SK-N-SH (cell line): ENCODE measurements around the gene PARP4. TPM values are rescaled to one million over a fixed set of nuclear protein-coding genes. Genes with fewer than 3 reads are reported as not detected.
A peak's percentile ranks its signal among the peaks of the same experiment; 100 is the strongest.

Source experiments
- CTCF ChIA-PET: fragments of 300-600, 350-600 bp; formaldehyde crosslinking; extraction: SDS; loops from one replicate; lab custom pipeline; 2021; lab: Yijun Ruan, JAX
- POLR2A ChIA-PET: fragments of 350-600 bp; sonication (Branson Sonifier 250); formaldehyde crosslinking; extraction: SDS; loops from one replicate; lab custom pipeline; 2020; ENCODE audit warnings: antibody characterized with exemption, inconsistent platforms; lab: Yijun Ruan, JAX
- DNase-seq: peaks from one replicate; pipeline ENCODE4 v3.0.0; 2012
- H2AFZ ChIP-seq: fragments of 200-600 bp; sonication (generic); 2 replicates; pipeline ENCODE4 v1.8.1; 2016; ENCODE audit warnings: antibody characterized with exemption, mild to moderate bottlenecking, low read depth
- H3F3A ChIP-seq: fragments of 200-600 bp; sonication (generic); replicated peaks from 2 replicates; pipeline ENCODE3; 2016; ENCODE audit warnings: antibody characterized with exemption, mild to moderate bottlenecking; ENCODE audit not compliant: insufficient read depth
- H3K27ac ChIP-seq, 2 experiments: fragments of 200-500 bp in 1 of 2; fragments of 200-600 bp in 1 of 2; sonication (Bioruptor generic) in 1 of 2; sonication (generic), shearing (Covaris generic) in 1 of 2; 2 replicates each; pipeline versions ENCODE4 v1.5.1 to v1.6.1; 2014 to 2016; ENCODE audit warnings: low read depth in 2 of 2, inconsistent platforms in 1 of 2, low read length in 1 of 2, mild to moderate bottlenecking in 1 of 2, mixed read lengths in 1 of 2
- H3K27me3 ChIP-seq: fragments of 200-600 bp; sonication (generic), shearing (Covaris generic); 2 replicates; pipeline ENCODE4 v1.6.1; 2016; ENCODE audit warnings: mixed run types; ENCODE audit not compliant: insufficient read depth
- H3K36me3 ChIP-seq, 2 experiments: fragments of 200-500 bp in 1 of 2; fragments of 200-600 bp in 1 of 2; sonication (Bioruptor generic) in 1 of 2; sonication (generic) in 1 of 2; replicated peaks in 1 of 2; 2 replicates each; pipeline versions ENCODE3 to v1.5.1; 2014 to 2016; ENCODE audit warnings: low read length in 1 of 2, mild to moderate bottlenecking in 1 of 2; ENCODE audit not compliant: insufficient read depth in 2 of 2, control insufficient read depth in 1 of 2
- H3K4me1 ChIP-seq, 2 experiments: fragments of 200-500 bp in 1 of 2; fragments of 200-600 bp in 1 of 2; sonication (Bioruptor generic) in 1 of 2; sonication (generic), shearing (Covaris generic) in 1 of 2; 2 replicates each; pipeline versions ENCODE4 v1.5.1 to v1.6.1; 2014 to 2016; ENCODE audit warnings: low read depth in 1 of 2, low read length in 1 of 2, mixed run types in 1 of 2; ENCODE audit not compliant: insufficient read depth in 2 of 2, control insufficient read depth in 1 of 2
- H3K4me2 ChIP-seq: fragments of 200-600 bp; sonication (generic), shearing (Covaris generic); 2 replicates; pipeline ENCODE4 v1.6.1; 2017; ENCODE audit warnings: mixed run types
- H3K4me3 ChIP-seq, 2 experiments: fragments of 200-500 bp in 1 of 2; fragments of 200-600 bp in 1 of 2; sonication (Bioruptor generic) in 1 of 2; sonication (generic), shearing (Covaris generic) in 1 of 2; 2 replicates each; pipeline versions ENCODE4 v1.5.1 to v1.8.1; 2014 to 2016; ENCODE audit warnings: low read depth in 2 of 2, inconsistent platforms in 1 of 2, low read length in 1 of 2, mild to moderate bottlenecking in 1 of 2, mixed read lengths in 1 of 2, moderate library complexity in 1 of 2
- H3K79me2 ChIP-seq: fragments of 200-600 bp; sonication (generic); 2 replicates; pipeline ENCODE4 v1.8.1; 2017; ENCODE audit warnings: mild to moderate bottlenecking; ENCODE audit not compliant: insufficient read depth
- H3K9ac ChIP-seq: fragments of 200-600 bp; sonication (generic); 2 replicates; pipeline ENCODE4 v1.6.1; 2017; ENCODE audit warnings: mixed run types
- H3K9me2 ChIP-seq: fragments of 200-600 bp; sonication (generic); 2 replicates; pipeline ENCODE4 v1.6.1; 2017; ENCODE audit warnings: mixed run types
- H3K9me3 ChIP-seq: fragments of 200-600 bp; sonication (generic); 2 replicates; pipeline ENCODE4 v1.6.1; 2017; ENCODE audit warnings: mixed run types, mild to moderate bottlenecking, moderate library complexity
- H4K20me1 ChIP-seq: fragments of 200-600 bp; sonication (generic); 2 replicates; pipeline ENCODE4 v1.6.1; 2017; ENCODE audit warnings: mild to moderate bottlenecking, mixed run types; ENCODE audit not compliant: insufficient read depth
- CHD2 ChIP-seq: fragments of 150-350 bp; IDR thresholded peaks from 2 replicates; pipeline ENCODE4 v1.6.1; 2018; ENCODE audit warnings: low read length; ENCODE audit not compliant: partially characterized antibody
- FOSL2 ChIP-seq: IDR thresholded peaks from 2 replicates; pipeline ENCODE4 v1.4.0; 2012; ENCODE audit warnings: low read depth, mild to moderate bottlenecking, moderate library complexity, borderline replicate concordance
- FOXM1 ChIP-seq: IDR thresholded peaks from 2 replicates; pipeline ENCODE4 v1.4.0; 2012; ENCODE audit warnings: low read depth, mild to moderate bottlenecking
- JUND ChIP-seq: IDR thresholded peaks from 2 replicates; pipeline ENCODE4 v1.4.0; 2012
- MAX ChIP-seq: IDR thresholded peaks from 2 replicates; pipeline ENCODE4 v1.4.0; 2012; ENCODE audit warnings: low read depth
- MEF2A ChIP-seq: IDR thresholded peaks from 2 replicates; pipeline ENCODE4 v1.4.0; 2012; ENCODE audit warnings: low read depth, borderline replicate concordance
- MXI1 ChIP-seq: IDR thresholded peaks from 2 replicates; pipeline ENCODE4 v1.6.1; 2012; ENCODE audit warnings: mild to moderate bottlenecking, low read depth, low read length, improper control_type of control experiment
- NFIC ChIP-seq: IDR thresholded peaks from 2 replicates; pipeline ENCODE4 v1.4.0; 2012; ENCODE audit warnings: borderline replicate concordance
- RAD21 ChIP-seq: IDR thresholded peaks from 2 replicates; pipeline ENCODE4 v1.6.1; 2012; ENCODE audit warnings: mild to moderate bottlenecking, low read length
- YY1 ChIP-seq: IDR thresholded peaks from 2 replicates; pipeline ENCODE4 v1.4.0; 2012; ENCODE audit warnings: low read depth, mild to moderate bottlenecking
- ZBTB33 ChIP-seq: IDR thresholded peaks from 2 replicates; pipeline ENCODE4 v1.4.0; 2012; ENCODE audit warnings: low read depth, borderline replicate concordance
- WGBS: methylation state at CpG from one replicate; pipeline ENCODE4 v1.1.6; 2017; ENCODE audit warnings: low lambda C conversion rate; 5-methylcytosine and 5-hydroxymethylcytosine counted together
- polyA plus RNA-seq, 3 experiments: library from polyadenylated mRNA; depleted of rRNA; stranded (reverse); fragments of >200 nt; gene quantifications; 2 replicates each; pipeline ENCODE4 v1.2.3, GENCODE V29; 2012
- TF ChIP-seq, protein P1 (sequence below): IDR thresholded peaks from 2 replicates; pipeline ENCODE4; 2012

PARP4 gene
- polyA plus RNA-seq, 1 of the 3 experiments (the other 2 are of a cell fraction) = 33.9 TPM

- TF ChIP-seq, protein P1, sequence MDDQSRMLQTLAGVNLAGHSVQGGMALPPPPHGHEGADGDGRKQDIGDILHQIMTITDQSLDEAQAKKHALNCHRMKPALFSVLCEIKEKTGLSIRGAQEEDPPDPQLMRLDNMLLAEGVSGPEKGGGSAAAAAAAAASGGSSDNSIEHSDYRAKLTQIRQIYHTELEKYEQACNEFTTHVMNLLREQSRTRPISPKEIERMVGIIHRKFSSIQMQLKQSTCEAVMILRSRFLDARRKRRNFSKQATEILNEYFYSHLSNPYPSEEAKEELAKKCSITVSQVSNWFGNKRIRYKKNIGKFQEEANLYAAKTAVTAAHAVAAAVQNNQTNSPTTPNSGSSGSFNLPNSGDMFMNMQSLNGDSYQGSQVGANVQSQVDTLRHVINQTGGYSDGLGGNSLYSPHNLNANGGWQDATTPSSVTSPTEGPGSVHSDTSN = no peak
- TF ChIP-seq CHD2 (no peak), YY1 (no peak), FOXM1 (no peak), RAD21 (no peak)
These were observed 9.2 kb downstream of the PARP4 start (continued) for GRCh38 chr13:24503379-24503696.

DNA sequence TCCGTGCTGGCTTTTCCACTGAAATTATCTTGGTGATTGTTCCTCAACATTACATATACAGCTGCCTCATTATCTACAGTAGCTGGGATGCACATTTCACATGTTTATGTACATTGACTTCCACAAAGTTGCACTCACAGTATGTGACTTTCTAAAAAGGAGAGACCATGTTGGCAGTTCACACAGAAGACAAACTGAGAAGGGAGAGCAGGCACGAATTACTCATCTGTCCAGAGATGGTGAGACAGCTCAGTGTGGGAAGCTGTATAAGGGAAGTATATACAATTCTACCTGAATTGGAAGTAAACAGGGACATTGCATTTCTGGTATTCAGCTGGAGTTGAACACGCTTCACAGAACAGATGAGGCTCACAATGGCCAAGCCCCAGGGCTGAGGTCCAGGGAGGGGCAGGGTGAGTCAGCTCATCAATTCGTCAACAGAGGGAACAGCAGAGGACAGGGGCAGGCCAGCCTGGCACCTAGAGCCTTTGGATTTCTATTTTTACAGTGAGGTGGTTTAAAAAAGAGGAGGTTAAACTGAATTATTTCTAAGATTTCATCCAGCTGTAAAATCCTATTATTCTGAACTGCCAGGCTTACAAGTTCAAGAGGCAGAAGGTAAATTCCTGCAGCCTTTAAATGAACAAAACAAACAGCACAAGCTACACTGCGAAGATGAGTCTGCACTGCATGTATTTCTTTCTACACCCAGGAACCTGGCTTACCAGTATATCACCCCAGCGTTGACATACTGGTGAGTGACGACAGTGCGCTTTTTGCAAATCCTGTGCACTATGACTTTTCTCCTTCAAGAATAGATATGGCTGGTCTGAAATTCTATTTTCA is 9.8 kb downstream of the PARP4 start:
- H3K9me3 ChIP-seq = no peaks in the 10 kb centered on the region
- peaks cover 18 to 29% of the 10 kb centered on the region in 2 experiments for H3K36me3 ChIP-seq
- CTCF ChIA-PET = no interaction called here
- no peak overlapping the region for H3K4me3 ChIP-seq
- TF ChIP-seq MEF2A (no peak), FOSL2 (no peak), MAX (no peak), MXI1 (no peak), NFIC (no peak), JUND (peak; percentile 29; the same call in 1 of the 2 replicates), ZBTB33 (no peak)
- TF ChIP-seq, protein P1 = peak; percentile 50; the same call in 1 of the 2 replicates
- H3K4me1 ChIP-seq = peaks cover 2 to 28% of the 10 kb centered on the region in 2 experiments; a peak in 3 of 4 replicates
- no peaks in the 10 kb centered on the region for H3K27me3 ChIP-seq
- H3K9ac ChIP-seq = no peak overlapping the region
- H2AFZ ChIP-seq = no peak overlapping the region
- WGBS = 61% methylated on average over 8 of the region's 8 CpGs
- POLR2A ChIA-PET = no interaction called here
- peak overlapping the region; percentile 0; the same call in 1 of the 2 replicates for H3K4me2 ChIP-seq
- DNase-seq = no peak
- H3K9me2 ChIP-seq = no peaks in the 10 kb centered on the region
- peaks cover 5% of the 10 kb centered on the region; the same call in 1 of the 2 replicates for H4K20me1 ChIP-seq
- H3F3A ChIP-seq = peaks cover 30% of the 10 kb centered on the region
- H3K79me2 ChIP-seq = peaks cover 68% of the 10 kb centered on the region
- H3K27ac ChIP-seq = peak overlapping the region; percentile 11 to 22; a peak in 3 of 4 replicates
